Breast epithelium (tissue), 3 donors: ENCODE measurements around the gene LDLRAD4.

Experiments
- CTCF ChIP-seq, 3 donors: fragments of 450-650 bp; IDR thresholded peaks; one replicate each; pipeline ENCODE4 v1.5.1; 2016 to 2017; ENCODE audit warnings: antibody characterized with exemption in 3 of 3, mild to moderate bottlenecking in 3 of 3, moderate library complexity in 3 of 3
- POLR2A ChIP-seq: fragments of 450-650 bp; IDR thresholded peaks from one replicate; pipeline ENCODE4 v1.6.1; 2016; ENCODE audit warnings: antibody characterized with exemption, mild to moderate bottlenecking, moderate library complexity
- POLR2AphosphoS5 ChIP-seq, 3 donors: sonication (generic); formaldehyde crosslinking; IDR thresholded peaks; one replicate each; pipeline ENCODE4 v1.6.1; 2017; ENCODE audit warnings: antibody characterized with exemption in 3 of 3

- TF ChIP-seq CTCF (IDR thresholded peaks at IDR 0.05) (no peak), POLR2AphosphoS5 (IDR thresholded peaks at IDR 0.05) (no peak), POLR2A (no peak)
Observed at GRCh38 chr18:13620818-13621445, 402.4 kb downstream of the LDLRAD4 start.
